Stimulated activated CD4-positive, alpha-beta T cell treated with anti-CD3 and anti-CD28 coated beads, Interleukin-2, amount 100 ng/mL, for 24 hours (primary cell): ENCODE measurements around the gene UBE2L3.
"Not testable (repeated sequence)": the region's sequence is repeated elsewhere in the genome, so short reads cannot be mapped to it uniquely, and the experiment has no call there.

ENCODE experiments used
- DNase-seq, 2 donors: peaks; one replicate each; pipeline ENCODE4 v3.0.0-alpha.2; 2020

The UBE2L3 gene

GRCh38 chr22:21605887-21606564 is 38.5 kb downstream of the UBE2L3 start:
- no peak for DNase-seq

GRCh38 chr22:21606775-21607174 is 39.3 kb downstream of the UBE2L3 start:
- DNase-seq: no peak

- DNase-seq: not testable (repeated sequence)
These were observed 42.1 kb downstream of the UBE2L3 start for GRCh38 chr22:21609556-21610157.

- DNase-seq: no peak
These were observed 43.9 kb downstream of the UBE2L3 start for GRCh38 chr22:21611210-21611977.

- no peak for DNase-seq
These were observed 45.3 kb downstream of the UBE2L3 start for GRCh38 chr22:21612858-21613257.

GRCh38 chr22:21613553-21614233 is 46.2 kb downstream of the UBE2L3 start:
- no peak for DNase-seq

- DNase-seq: no peak
These were observed 48.2 kb downstream of the UBE2L3 start for GRCh38 chr22:21615731-21616130.

- not testable (repeated sequence) for DNase-seq
These were observed 49.8 kb downstream of the UBE2L3 start for GRCh38 chr22:21617337-21617736.

GRCh38 chr22:21621025-21621424 is 53.5 kb downstream of the UBE2L3 start:
- no peak for DNase-seq

GRCh38 chr22:21622011-21622918 is 54.8 kb downstream of the UBE2L3 start:
- no peak for DNase-seq

GRCh38 chr22:21622919-21623647 is 55.6 kb downstream of the UBE2L3 start:
- no peak for DNase-seq

- DNase-seq: no peak
These were observed 56.1 kb downstream of the UBE2L3 start for GRCh38 chr22:21623648-21623970.

GRCh38 chr22:21624120-21624879 is 56.8 kb downstream of the UBE2L3 start:
- peak; percentile 59 to 68 for DNase-seq

GRCh38 chr22:21624880-21625791 is 57.6 kb downstream of the UBE2L3 start:
- DNase-seq: no peak

- no peak for DNase-seq
These were observed 58.7 kb downstream of the UBE2L3 start for GRCh38 chr22:21626073-21626734.

- DNase-seq: no peak
These were observed 59.4 kb downstream of the UBE2L3 start for GRCh38 chr22:21626735-21627469.

- no peak for DNase-seq
These were observed 61.1 kb downstream of the UBE2L3 start for GRCh38 chr22:21628386-21629254.
